ENCODE data around the gene TRIM14. TPM values are rescaled to one million over a fixed set of nuclear protein-coding genes. Genes with fewer than 3 reads are reported as not detected.

Gene TRIM14
- total and polyA plus RNA-seq, 2 of the 4 experiments (the other 2 are of a cell fraction) = 3.0 to 8.5 TPM

DNA sequence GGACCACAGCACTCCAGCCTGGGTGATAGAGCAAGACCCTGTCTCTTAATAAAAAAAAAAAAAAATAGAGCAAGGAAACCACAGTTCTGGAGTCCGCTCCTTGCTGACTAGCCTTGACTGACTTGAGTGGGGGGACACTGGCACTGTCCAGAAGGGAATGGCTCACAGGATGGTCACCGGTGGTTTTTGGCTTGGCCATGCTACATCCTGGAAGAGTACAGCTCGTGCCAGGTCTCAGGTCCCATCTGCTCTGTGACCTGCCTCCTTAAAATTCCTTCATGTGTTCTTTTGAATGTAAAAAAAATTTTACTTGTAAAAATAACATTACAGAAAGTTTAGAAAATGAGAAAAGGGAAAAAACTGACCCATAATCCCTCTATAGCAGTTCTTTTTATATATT lies 56.9 kb downstream of the TRIM14 start:
- CTCF ChIA-PET = no interaction called here
- peaks cover 12% of the 10 kb centered on the region for H3K9me1 ChIP-seq (ENCODE audit: insufficient read depth, low read length)
- no peak overlapping the region for H2AK9ac ChIP-seq (replicated peaks; ENCODE audit: low read depth, low read length, poor library complexity)
- WGBS, 2 experiments (ENCODE audit: extremely low coverage in 2 of 2, insufficient read length in 1 of 2) = 100% methylated on average over 1 of the region's 3 CpGs; no CpG with 5 or more reads in 1 of the 2 experiments
- H3K27me3 ChIP-seq (ENCODE audit: control insufficient read depth, insufficient read depth, low read length) = no peaks in the 10 kb centered on the region
- H3K4ac ChIP-seq (ENCODE audit: low read depth, low read length) = no peak overlapping the region
- no peak overlapping the region for H2BK20ac ChIP-seq (ENCODE audit: low read depth, low read length)
- H4K8ac ChIP-seq (ENCODE audit: low read depth in 2 of 2, low read length in 2 of 2) = no peak overlapping the region
- intact Hi-C loops (cut with micrococcal nuclease) = no loop called here
- TF ChIP-seq FOS (IDR thresholded peaks at IDR 0.05; ENCODE audit: low read depth, low read length) (no peak), RAD21 (IDR thresholded peaks at IDR 0.05; ENCODE audit: low read length) (no peak), CTCF (conservative IDR thresholded peaks at IDR 0.05; ENCODE audit: low read depth, low read length) (no peak), USF2 (IDR thresholded peaks at IDR 0.05; ENCODE audit: low read depth, low read length) (no peak), RFX5 (IDR thresholded peaks at IDR 0.05; ENCODE audit: low read depth, low read length) (no peak), POLR2A (IDR thresholded peaks at IDR 0.05; ENCODE audit: low read depth, low read length) (no peak), SMC3 (IDR thresholded peaks at IDR 0.05; ENCODE audit: low read depth, low read length) (no peak), NFE2L2 (IDR thresholded peaks at IDR 0.05; ENCODE audit: low read depth, low read length) (no peak), CHD1 (IDR thresholded peaks at IDR 0.05; ENCODE audit: low read depth, low read length) (no peak)
- no peak for ATAC-seq (ENCODE audit: low read depth)
- in situ Hi-C loops (cut with MboI; ENCODE audit: low sequenced_read_pairs) = no loop called here
- H2BK15ac ChIP-seq (ENCODE audit: low read depth, low read length) = no peak overlapping the region
- DNase-seq = no peak
- peaks cover 29% of the 10 kb centered on the region for H3K36me3 ChIP-seq (ENCODE audit: control insufficient read depth, insufficient read depth, low read length)
- no peak overlapping the region for H3K9ac ChIP-seq (ENCODE audit: low read depth, low read length)
- H2AK5ac ChIP-seq (ENCODE audit: low read depth, low read length) = no peak overlapping the region
- no peak overlapping the region for H3K14ac ChIP-seq (replicated peaks; ENCODE audit: low read depth, low read length)
- H3K4me1 ChIP-seq (ENCODE audit: control insufficient read depth, insufficient read depth, low read length) = peaks cover 5% of the 10 kb centered on the region
- no peak overlapping the region for H2BK5ac ChIP-seq (ENCODE audit: low read depth, low read length, poor library complexity, severe bottlenecking)
- POLR2A ChIA-PET (ENCODE audit: unreplicated experiment) = no interaction called here
- H2BK120ac ChIP-seq (ENCODE audit: low read depth, low read length) = no peak overlapping the region
- no peak overlapping the region for H3K18ac ChIP-seq (ENCODE audit: low read depth, low read length)
- peaks cover 19% of the 10 kb centered on the region; the same call in 1 of the 2 replicates for H4K20me1 ChIP-seq (ENCODE audit: insufficient read depth, low read length)
- no peak overlapping the region for H3K56ac ChIP-seq (ENCODE audit: extremely low read depth, insufficient read depth, low read length)
- H4K91ac ChIP-seq (ENCODE audit: insufficient read depth, low read depth, low read length) = no peak overlapping the region
- no peak overlapping the region for H2AFZ ChIP-seq (replicated peaks; ENCODE audit: low read length, poor library complexity)
- H3K23ac ChIP-seq (ENCODE audit: low read depth, low read length) = no peak overlapping the region
- H3K4me3 ChIP-seq (ENCODE audit: insufficient read depth, low read depth, low read length) = no peak overlapping the region
- no peak overlapping the region for H3K27ac ChIP-seq (ENCODE audit: insufficient read depth, low read length)
- no TSS peak for BruUV-seq (replicated peaks)
- no peak overlapping the region for H3K4me2 ChIP-seq (ENCODE audit: low read depth, low read length)
- peaks cover 24 to 70% of the 10 kb centered on the region in 2 experiments for H3K79me1 ChIP-seq (ENCODE audit: low read depth in 1 of 2, low read length in 2 of 2)
- dilution Hi-C loops (cut with HindIII; ENCODE audit: low sequenced_read_pairs, unreplicated experiment) = no loop called here
- H3K9me3 ChIP-seq (ENCODE audit: control insufficient read depth, insufficient read depth, low read length) = no peaks in the 10 kb centered on the region
- H4K5ac ChIP-seq (ENCODE audit: low read depth, low read length) = no peak overlapping the region

All from IMR-90 (cell line).